ENCODE data around the gene CHRNA4. TPM values are rescaled to one million over a fixed set of nuclear protein-coding genes. Genes with fewer than 3 reads are reported as not detected.

The CHRNA4 gene
- total and polyA plus RNA-seq, 9 of the 15 experiments (the other 6 are each of a cell fraction or from before 2014, with no cell fraction given), result not detected

DNA sequence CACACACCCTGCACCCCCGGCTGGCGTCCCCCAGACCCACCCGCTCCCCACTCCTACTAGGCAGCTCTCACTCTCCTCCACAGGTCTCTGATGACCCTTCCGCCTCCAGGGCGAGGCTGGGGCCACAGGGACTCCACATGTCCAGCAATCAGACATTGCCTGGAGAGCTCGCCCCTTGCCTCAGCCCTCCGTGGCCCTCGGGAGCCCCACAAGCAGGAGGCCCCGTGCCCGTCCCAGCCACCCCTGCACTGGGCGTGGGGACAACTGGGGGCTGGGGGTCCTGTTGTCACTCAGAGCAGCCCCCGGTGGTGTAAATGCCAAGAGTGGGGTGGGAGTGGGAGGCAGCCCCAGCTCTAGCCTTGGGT lies 66.6 kb downstream of the CHRNA4 start:
- H3K79me2 ChIP-seq (ENCODE audit: control insufficient read depth, insufficient read depth, low read length), result no peaks in the 10 kb centered on the region
- H3K36me3 ChIP-seq (ENCODE audit: control insufficient read depth, insufficient read depth, low read length), result 0 out of 3 replicates have a peak, but pooled peaks cover 5% of the 10 kb centered on the region
- ChIA-PET POLR2A (interaction anchor here (0.8 to 5.7 kb wide), 2 partner anchors 9 to 13 kb away, joined by 3 to 28 read pairs; no protein-coding TSS in a partner anchor), CTCF (ENCODE audit: low intra/inter-chr PET ratio) (no interaction called here)
- no peak overlapping the region for H3K4me2 ChIP-seq (ENCODE audit: insufficient read depth, low read length)
- FAIRE-seq (no peak), DNase-seq (ENCODE audit: extremely low read depth in 1 of 4, low spot score in 3 of 4) (no peak), ATAC-seq (no peak)
- H3K9ac ChIP-seq (ENCODE audit: insufficient read depth in 1 of 2, low read depth in 2 of 2, low read length in 2 of 2), result no peak overlapping the region
- no peak overlapping the region for H2AFZ ChIP-seq (ENCODE audit: low read depth, low read length)
- no TSS peak for BruUV-seq (replicated peaks)
- no peak overlapping the region for H3K4me3 ChIP-seq
- peaks cover 10% of the 10 kb centered on the region for H3K9me1 ChIP-seq (ENCODE audit: control insufficient read depth, insufficient read depth, low read length)
- intact Hi-C loops (cut with micrococcal nuclease) (loop anchor here (5.0 kb wide), 1 partner anchor 67 kb away; no protein-coding TSS in a partner anchor), in situ Hi-C loops (cut with MboI) (no loop called here)
- no peaks in the 10 kb centered on the region for H3K9me3 ChIP-seq (replicated peaks; ENCODE audit: control insufficient read depth, insufficient read depth, low read depth, low read length)
- 25% methylated on average over 10 of the region's 12 CpGs for WGBS (ENCODE audit: insufficient coverage, low coverage, missing lambda C conversion rate)
- peaks cover 12 to 38% of the 10 kb centered on the region in 2 experiments; a peak in 4 of 5 replicates for H3K27me3 ChIP-seq (ENCODE audit: control insufficient read depth in 2 of 2, insufficient read depth in 2 of 2, low read length in 2 of 2)
- no peak overlapping the region for H3K27ac ChIP-seq (ENCODE audit: extremely low read depth, low read depth, low read length)
- H4K20me1 ChIP-seq (replicated peaks; ENCODE audit: control insufficient read depth, insufficient read depth, low read length), result peaks cover 32% of the 10 kb centered on the region
- H3K4me1 ChIP-seq (replicated peaks in 1 of 2; ENCODE audit: control insufficient read depth in 2 of 2, insufficient read depth in 2 of 2, low read length in 2 of 2), result peaks cover 0 to 73% of the 10 kb centered on the region in 2 experiments; a peak in 2 of 5 replicates
- TF ChIP-seq ZBTB49 (CRISPR knock-in tag; IDR thresholded peaks at IDR 0.05; ENCODE audit: borderline replicate concordance), result no peak
- TF ChIP-seq TCF7 (IDR thresholded peaks at IDR 0.05; ENCODE audit: borderline replicate concordance), result no peak
- no peak for TF ChIP-seq BRF2 (IDR thresholded peaks at IDR 0.05; ENCODE audit: borderline replicate concordance, insufficient read depth, insufficient read length)
- TF ChIP-seq NBN (IDR thresholded peaks at IDR 0.05; ENCODE audit: low read depth), result no peak
- no peak for TF ChIP-seq GTF2B (IDR thresholded peaks at IDR 0.05; ENCODE audit: extremely low read depth, insufficient read length)
- no peak for TF ChIP-seq ZNF263 (CRISPR knock-in tag; IDR thresholded peaks at IDR 0.05; ENCODE audit: borderline replicate concordance)
- TF ChIP-seq HNRNPLL (IDR thresholded peaks at IDR 0.05; ENCODE audit: low read depth, low read length, poor library complexity, severe bottlenecking), result no peak
- no peak for TF ChIP-seq ZNF143 (CRISPR knock-in tag; IDR thresholded peaks at IDR 0.05)
- no peak for TF ChIP-seq HDAC8 (tag; IDR thresholded peaks at IDR 0.05)
- no peak for TF ChIP-seq ZNF12 (CRISPR knock-in tag; IDR thresholded peaks at IDR 0.05)
- TF ChIP-seq ZNF79 (CRISPR knock-in tag; IDR thresholded peaks at IDR 0.05; ENCODE audit: low read depth), result no peak
- TF ChIP-seq, protein P1, sequence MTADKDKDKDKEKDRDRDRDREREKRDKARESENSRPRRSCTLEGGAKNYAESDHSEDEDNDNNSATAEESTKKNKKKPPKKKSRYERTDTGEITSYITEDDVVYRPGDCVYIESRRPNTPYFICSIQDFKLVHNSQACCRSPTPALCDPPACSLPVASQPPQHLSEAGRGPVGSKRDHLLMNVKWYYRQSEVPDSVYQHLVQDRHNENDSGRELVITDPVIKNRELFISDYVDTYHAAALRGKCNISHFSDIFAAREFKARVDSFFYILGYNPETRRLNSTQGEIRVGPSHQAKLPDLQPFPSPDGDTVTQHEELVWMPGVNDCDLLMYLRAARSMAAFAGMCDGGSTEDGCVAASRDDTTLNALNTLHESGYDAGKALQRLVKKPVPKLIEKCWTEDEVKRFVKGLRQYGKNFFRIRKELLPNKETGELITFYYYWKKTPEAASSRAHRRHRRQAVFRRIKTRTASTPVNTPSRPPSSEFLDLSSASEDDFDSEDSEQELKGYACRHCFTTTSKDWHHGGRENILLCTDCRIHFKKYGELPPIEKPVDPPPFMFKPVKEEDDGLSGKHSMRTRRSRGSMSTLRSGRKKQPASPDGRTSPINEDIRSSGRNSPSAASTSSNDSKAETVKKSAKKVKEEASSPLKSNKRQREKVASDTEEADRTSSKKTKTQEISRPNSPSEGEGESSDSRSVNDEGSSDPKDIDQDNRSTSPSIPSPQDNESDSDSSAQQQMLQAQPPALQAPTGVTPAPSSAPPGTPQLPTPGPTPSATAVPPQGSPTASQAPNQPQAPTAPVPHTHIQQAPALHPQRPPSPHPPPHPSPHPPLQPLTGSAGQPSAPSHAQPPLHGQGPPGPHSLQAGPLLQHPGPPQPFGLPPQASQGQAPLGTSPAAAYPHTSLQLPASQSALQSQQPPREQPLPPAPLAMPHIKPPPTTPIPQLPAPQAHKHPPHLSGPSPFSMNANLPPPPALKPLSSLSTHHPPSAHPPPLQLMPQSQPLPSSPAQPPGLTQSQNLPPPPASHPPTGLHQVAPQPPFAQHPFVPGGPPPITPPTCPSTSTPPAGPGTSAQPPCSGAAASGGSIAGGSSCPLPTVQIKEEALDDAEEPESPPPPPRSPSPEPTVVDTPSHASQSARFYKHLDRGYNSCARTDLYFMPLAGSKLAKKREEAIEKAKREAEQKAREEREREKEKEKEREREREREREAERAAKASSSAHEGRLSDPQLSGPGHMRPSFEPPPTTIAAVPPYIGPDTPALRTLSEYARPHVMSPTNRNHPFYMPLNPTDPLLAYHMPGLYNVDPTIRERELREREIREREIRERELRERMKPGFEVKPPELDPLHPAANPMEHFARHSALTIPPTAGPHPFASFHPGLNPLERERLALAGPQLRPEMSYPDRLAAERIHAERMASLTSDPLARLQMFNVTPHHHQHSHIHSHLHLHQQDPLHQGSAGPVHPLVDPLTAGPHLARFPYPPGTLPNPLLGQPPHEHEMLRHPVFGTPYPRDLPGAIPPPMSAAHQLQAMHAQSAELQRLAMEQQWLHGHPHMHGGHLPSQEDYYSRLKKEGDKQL (CRISPR knock-in tag; IDR thresholded peaks at IDR 0.05; ENCODE audit: borderline replicate concordance), result no peak
- TF ChIP-seq FOXP1 (CRISPR knock-in tag; IDR thresholded peaks at IDR 0.05), result no peak

Measured in K562 (cell line).